Mononuclear cell (primary cell): Measurements from ENCODE around the gene CAPN9. TPM values are rescaled to one million over a fixed set of nuclear protein-coding genes. Genes with fewer than 3 reads are reported as not detected.
"Not testable (repeated sequence)": the region's sequence is repeated elsewhere in the genome, so short reads cannot be mapped to it uniquely, and the experiment has no call there.

Experiments
- H3K27me3 ChIP-seq: 2 replicates; pipeline ENCODE4 v1.6.0; 2011; ENCODE audit warnings: low read length, control low read depth; ENCODE audit not compliant: insufficient read depth
- H3K4me1 ChIP-seq: 2 replicates; pipeline ENCODE4 v1.5.1; 2011; ENCODE audit warnings: mild to moderate bottlenecking, low read length, control low read depth; ENCODE audit not compliant: insufficient read depth
- H3K4me3 ChIP-seq: 2 replicates; pipeline ENCODE4 v1.5.1; 2011; ENCODE audit warnings: mild to moderate bottlenecking, low read length, moderate library complexity
- H3K9me3 ChIP-seq: 2 replicates; pipeline ENCODE4 v1.5.1; 2011; ENCODE audit warnings: low read depth, mild to moderate bottlenecking, control low read depth, low read length
- total RNA-seq: library from RNA; depleted of rRNA; stranded (reverse); fragments of >200 nt; gene quantifications from one replicate; pipeline ENCODE4 v1.2.3, GENCODE V29; 2012

The CAPN9 gene
- total RNA-seq, 1 donor: not detected

GRCh38 chr1:230721849-230722522, 25.2 kb upstream of the CAPN9 start:
- H3K4me3 ChIP-seq, H3K27me3 ChIP-seq, H3K9me3 ChIP-seq, H3K4me1 ChIP-seq: not testable (repeated sequence)

DNA sequence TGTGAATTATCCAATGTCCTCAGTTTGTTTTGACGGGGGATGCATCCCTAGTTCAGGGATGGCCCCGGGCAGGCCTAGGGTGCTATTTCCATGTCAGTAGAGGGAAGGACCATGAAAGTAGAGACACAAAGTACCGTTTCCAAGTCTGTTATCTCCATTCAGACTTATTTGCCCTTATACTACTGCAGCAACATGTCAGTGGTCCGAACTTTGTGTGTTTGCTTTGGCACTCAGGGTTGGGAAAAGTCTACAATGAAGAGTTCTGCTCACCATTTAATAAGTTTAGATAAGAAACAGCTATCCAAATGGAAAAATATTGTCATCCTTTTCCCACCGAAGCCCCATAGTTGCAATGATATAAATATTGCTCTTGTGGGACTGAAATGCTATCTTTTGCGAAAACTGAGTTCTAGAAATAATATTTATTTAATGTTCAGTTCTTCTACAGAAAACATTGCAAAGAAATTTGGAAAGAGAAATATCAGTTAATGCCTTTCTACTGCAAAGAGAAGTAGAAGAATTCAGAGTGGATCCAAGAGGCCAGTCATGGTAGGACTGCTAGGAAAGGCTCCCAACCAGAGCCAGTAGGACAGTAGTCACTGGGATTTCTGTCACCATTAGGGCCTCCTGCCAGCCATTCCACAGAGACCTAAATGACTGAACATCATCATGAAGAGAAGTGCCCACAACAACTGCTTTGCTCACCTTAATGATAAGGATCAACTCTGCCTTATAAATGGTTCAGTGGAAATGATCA, 21.8 kb upstream of the CAPN9 start:
- H3K4me1 ChIP-seq: no peaks in the 10 kb centered on the region
- no peak overlapping the region for H3K4me3 ChIP-seq
- H3K9me3 ChIP-seq: no peaks in the 10 kb centered on the region
- peaks cover 2% of the 10 kb centered on the region for H3K27me3 ChIP-seq

DNA sequence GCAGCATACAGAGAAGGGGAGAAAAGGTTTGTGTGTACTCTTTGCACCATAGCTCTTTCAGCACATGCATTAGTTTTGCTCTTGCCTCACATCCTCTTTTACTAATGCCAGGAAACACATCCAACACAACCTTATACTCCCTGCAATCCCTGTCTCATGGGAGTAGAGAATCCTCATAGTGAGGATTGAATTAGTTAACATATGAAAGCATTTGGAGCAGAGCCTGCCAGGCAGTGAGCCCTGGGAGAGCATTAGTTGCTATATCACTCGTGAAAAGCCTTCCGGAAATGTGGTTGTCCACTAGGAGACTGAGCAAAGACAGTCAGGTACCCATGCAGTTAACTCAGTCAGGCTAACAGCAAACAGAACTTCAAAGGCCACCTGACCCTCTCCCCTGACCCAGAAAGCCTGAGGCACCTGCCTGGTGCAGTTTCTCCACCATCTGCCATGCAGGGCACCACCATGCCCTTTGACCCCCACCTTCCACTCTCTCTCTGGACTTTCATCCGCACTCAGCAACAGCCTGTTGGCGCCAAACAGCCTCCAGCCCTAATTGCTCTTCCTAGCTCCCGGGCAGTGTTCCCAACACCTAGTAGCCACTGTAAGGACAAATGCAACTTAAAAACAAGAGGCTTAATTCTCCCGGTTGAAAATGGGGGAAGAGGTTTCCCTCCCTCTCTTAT, 18.3 kb upstream of the CAPN9 start:
- H3K9me3 ChIP-seq: no peaks in the 10 kb centered on the region
- peaks cover 2% of the 10 kb centered on the region for H3K27me3 ChIP-seq
- no peak overlapping the region for H3K4me3 ChIP-seq
- no peaks in the 10 kb centered on the region for H3K4me1 ChIP-seq

DNA sequence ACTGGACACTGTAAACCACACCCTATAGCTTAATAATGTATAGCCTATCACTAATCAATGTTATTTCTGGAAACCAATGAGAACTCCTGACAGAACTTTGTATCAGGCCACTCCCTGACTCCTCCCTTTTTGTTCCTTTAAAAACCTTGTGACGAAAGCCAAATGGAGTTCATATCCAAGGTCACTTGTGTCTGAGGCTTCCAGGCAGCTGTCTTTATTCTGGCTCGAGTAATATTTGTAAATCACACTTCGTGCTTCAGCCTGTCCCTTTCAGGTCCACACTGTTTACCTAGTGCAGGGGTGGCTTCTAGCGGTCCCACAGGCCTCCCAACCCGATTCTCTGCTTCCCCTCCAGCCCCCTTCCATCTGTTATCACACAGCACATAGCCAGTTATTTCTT, 16.2 kb upstream of the CAPN9 start:
- Histone ChIP-seq H3K4me3 (no peak overlapping the region), H3K27me3 (peaks cover 2% of the 10 kb centered on the region), H3K9me3 (no peaks in the 10 kb centered on the region), H3K4me1 (no peaks in the 10 kb centered on the region)

- Histone ChIP-seq H3K9me3 (no peaks in the 10 kb centered on the region), H3K4me1 (no peaks in the 10 kb centered on the region), H3K27me3 (peaks cover 3% of the 10 kb centered on the region), H3K4me3 (no peak overlapping the region)
Measured at GRCh38 chr1:230735447-230735846, 11.7 kb upstream of the CAPN9 start.

DNA sequence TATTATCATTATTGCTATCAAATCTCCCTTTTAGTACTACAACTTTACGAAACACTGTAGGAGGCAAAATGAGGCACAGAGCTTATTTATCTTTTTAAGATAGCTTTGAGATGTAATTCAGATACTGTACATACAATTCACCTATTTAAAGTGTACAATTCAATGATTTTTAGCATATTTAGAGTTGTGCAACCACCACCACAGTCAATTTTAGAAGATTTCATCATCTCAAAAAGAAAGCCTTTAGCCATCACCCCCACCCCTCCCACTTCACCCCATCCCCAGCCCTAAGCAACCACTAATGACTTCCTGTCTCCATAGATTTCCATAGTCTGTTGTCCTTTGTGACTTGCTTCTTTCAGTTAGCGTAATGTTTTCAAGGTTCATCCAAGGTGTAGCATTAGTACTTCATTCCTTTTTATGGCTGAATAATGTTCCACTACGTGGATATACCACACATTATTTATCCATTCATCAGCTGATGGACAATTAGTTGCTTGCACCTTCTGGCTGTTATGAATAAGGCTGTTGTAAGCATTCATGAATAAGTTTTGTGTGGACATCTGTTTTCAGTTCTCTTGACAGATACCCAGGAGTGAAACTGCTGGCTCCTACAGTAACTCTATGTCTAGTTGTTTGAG, 9.4 kb upstream of the CAPN9 start:
- Histone ChIP-seq H3K27me3 (peaks cover 3% of the 10 kb centered on the region), H3K9me3 (no peaks in the 10 kb centered on the region), H3K4me3 (no peak overlapping the region), H3K4me1 (no peaks in the 10 kb centered on the region)

GRCh38 chr1:230739564-230740290, 7.5 kb upstream of the CAPN9 start:
- Histone ChIP-seq H3K4me1 (no peaks in the 10 kb centered on the region), H3K4me3 (no peak overlapping the region), H3K9me3 (no peaks in the 10 kb centered on the region), H3K27me3 (peaks cover 3% of the 10 kb centered on the region)

- no peaks in the 10 kb centered on the region for H3K9me3 ChIP-seq
- no peaks in the 10 kb centered on the region for H3K27me3 ChIP-seq
- H3K4me3 ChIP-seq: no peak overlapping the region
- no peaks in the 10 kb centered on the region for H3K4me1 ChIP-seq
Measured at GRCh38 chr1:230743899-230744298, 3.3 kb upstream of the CAPN9 start.

GRCh38 chr1:230744382-230744781, 2.8 kb upstream of the CAPN9 start:
- no peaks in the 10 kb centered on the region for H3K27me3 ChIP-seq
- H3K4me3 ChIP-seq: no peak overlapping the region
- no peaks in the 10 kb centered on the region for H3K4me1 ChIP-seq
- no peaks in the 10 kb centered on the region for H3K9me3 ChIP-seq

DNA sequence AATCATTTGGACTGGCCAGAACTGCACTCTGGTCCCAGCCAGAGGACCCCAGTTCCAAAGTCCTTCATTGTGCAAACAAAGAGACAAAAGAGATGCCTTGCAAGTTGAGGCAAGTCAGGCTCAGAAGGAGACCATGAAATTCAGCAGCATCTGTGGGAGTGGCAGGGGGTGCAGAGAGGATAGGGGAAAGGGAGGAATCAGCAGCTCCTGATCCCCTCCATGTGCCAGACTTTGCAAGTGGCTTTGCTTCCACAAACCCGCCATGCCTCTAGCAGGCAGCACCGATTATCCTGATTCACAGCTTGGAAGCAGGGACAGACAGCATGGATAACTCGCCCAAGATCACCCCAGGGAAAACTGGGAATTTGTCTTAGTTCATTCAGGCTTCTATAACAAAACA, 2.1 kb upstream of the CAPN9 start:
- no peaks in the 10 kb centered on the region for H3K4me1 ChIP-seq
- no peaks in the 10 kb centered on the region for H3K27me3 ChIP-seq
- H3K4me3 ChIP-seq: no peak overlapping the region
- no peaks in the 10 kb centered on the region for H3K9me3 ChIP-seq

GRCh38 chr1:230746617-230747016, 571 bp upstream of the CAPN9 start:
- no peaks in the 10 kb centered on the region for H3K4me1 ChIP-seq
- no peaks in the 10 kb centered on the region for H3K27me3 ChIP-seq
- H3K4me3 ChIP-seq: no peak overlapping the region
- no peaks in the 10 kb centered on the region for H3K9me3 ChIP-seq

DNA sequence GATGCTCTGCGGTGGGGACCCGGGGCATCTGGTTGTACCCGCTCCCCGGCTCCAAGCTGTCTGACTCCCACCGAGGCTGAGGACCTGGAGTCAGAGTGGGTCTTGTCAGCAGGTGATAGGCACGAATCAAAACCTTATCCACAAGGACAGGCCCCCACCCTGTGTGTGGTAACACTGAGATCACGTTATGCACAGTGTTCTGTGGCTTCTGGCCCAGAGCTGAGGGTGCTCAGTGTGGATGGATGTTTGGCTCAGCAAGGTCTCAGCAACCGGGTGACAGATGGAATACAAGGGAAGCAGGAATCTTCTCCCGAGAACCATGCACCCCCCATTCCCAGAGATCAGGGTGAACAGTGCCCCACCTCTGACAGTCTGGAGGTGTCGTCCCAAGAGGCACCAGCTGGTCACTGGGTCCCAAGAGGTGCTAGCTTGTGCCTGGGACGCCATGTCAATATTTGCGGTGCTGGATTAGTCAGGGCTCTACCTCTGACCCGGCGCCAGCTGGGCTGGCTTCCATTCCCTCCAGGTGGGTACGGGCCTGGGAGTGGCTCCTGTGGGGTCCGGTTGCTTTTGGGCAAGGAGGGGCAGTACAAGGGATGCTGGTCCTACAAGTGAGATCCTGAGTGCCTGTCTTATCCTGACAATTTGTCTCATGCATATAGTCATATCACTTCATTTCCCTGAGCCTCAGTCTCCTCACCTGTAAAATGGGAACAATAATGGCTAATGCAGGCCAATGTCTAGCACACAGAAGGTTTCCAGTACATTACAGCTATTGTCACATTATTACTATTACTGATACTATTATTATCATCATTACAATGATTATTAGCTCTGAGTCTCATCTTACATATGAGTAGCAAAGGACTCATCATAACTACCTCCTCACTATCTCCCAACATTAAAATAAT, 957 bp downstream of the CAPN9 start:
- Histone ChIP-seq H3K9me3 (no peaks in the 10 kb centered on the region), H3K4me3 (no peak overlapping the region), H3K4me1 (no peaks in the 10 kb centered on the region), H3K27me3 (no peaks in the 10 kb centered on the region)

DNA sequence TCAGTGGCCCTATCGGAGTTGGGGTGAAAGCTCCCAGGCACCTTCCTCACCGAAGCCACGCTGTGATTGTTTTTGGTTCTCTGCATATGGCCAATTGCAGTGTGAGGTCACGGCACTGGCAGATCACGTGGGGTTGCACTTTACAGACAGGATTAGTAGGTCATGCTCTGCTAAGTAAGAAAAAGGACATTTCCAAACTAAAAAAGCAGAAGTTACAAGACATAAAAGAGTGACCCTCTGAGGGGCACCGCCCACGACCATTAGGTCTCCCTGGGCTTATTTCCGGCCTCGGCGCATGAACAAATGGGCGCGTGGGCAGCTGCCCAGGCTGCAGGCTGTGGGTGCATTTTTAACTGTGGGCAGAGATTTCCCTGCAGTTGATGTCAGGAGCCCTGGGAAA, 2.0 kb downstream of the CAPN9 start:
- no peak overlapping the region for H3K4me3 ChIP-seq
- H3K9me3 ChIP-seq: no peaks in the 10 kb centered on the region
- no peaks in the 10 kb centered on the region for H3K4me1 ChIP-seq
- no peaks in the 10 kb centered on the region for H3K27me3 ChIP-seq

DNA sequence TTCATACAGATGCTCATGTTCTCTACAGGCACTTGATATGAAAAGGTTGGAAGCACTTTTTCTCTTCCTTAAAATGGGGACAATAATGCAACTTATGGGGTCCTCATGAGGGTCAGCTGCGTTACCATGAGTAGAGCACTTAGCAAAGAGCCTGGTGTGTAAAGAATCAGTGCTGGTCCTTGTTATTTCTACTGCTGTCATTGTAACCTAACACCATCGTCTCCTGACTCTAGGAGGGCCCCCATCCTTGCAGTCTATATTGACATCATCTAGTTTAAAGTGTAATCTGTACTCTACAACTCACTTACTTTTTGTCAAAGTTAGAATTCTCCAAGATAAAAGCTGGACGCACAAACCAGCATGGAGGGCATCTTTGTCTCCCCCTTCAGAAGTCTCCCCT, 2.4 kb downstream of the CAPN9 start:
- no peak overlapping the region for H3K4me3 ChIP-seq
- no peaks in the 10 kb centered on the region for H3K9me3 ChIP-seq
- H3K27me3 ChIP-seq: no peaks in the 10 kb centered on the region
- no peaks in the 10 kb centered on the region for H3K4me1 ChIP-seq
